C4-2B (cell line): ENCODE measurements around the gene ADCY2.

Experiments used
- H3K27ac ChIP-seq: fragments of 450-650 bp; 2 replicates; pipeline ENCODE4 v1.5.1; 2017
- ZFX ChIP-seq: fragments of 450-650 bp; IDR thresholded peaks from 2 replicates; pipeline ENCODE4 v1.6.1; 2017
- TF ChIP-seq, protein P1 (sequence below): fragments of 450-650 bp; conservative IDR thresholded peaks from 2 replicates; pipeline ENCODE4 v1.5.1; 2017; ENCODE audit warnings: mild to moderate bottlenecking

The ADCY2 gene

DNA sequence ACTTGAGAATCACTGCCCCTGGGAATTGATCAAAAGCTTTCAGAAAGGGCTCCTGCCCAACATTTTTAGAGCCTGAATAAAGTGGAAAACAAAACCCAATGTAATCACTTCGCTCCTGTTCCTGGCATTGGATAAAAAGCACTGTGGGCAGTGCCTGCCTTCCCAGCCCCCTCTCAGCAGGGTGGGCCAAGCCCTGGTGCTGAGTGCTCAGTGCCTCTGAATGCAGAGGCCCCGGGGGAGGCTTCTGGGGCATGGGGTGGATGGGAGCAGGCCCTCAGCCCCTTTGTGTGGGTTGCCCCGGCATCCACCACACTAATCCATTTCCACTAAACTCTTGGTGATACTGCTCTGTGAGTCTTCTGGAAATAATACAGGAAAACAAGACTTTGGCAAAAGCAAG lies 399.4 kb downstream of the ADCY2 start:
- H3K27ac ChIP-seq: no peak overlapping the region
- no peak for TF ChIP-seq ZFX
- TF ChIP-seq, protein P1, sequence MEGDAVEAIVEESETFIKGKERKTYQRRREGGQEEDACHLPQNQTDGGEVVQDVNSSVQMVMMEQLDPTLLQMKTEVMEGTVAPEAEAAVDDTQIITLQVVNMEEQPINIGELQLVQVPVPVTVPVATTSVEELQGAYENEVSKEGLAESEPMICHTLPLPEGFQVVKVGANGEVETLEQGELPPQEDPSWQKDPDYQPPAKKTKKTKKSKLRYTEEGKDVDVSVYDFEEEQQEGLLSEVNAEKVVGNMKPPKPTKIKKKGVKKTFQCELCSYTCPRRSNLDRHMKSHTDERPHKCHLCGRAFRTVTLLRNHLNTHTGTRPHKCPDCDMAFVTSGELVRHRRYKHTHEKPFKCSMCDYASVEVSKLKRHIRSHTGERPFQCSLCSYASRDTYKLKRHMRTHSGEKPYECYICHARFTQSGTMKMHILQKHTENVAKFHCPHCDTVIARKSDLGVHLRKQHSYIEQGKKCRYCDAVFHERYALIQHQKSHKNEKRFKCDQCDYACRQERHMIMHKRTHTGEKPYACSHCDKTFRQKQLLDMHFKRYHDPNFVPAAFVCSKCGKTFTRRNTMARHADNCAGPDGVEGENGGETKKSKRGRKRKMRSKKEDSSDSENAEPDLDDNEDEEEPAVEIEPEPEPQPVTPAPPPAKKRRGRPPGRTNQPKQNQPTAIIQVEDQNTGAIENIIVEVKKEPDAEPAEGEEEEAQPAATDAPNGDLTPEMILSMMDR: no peak

DNA sequence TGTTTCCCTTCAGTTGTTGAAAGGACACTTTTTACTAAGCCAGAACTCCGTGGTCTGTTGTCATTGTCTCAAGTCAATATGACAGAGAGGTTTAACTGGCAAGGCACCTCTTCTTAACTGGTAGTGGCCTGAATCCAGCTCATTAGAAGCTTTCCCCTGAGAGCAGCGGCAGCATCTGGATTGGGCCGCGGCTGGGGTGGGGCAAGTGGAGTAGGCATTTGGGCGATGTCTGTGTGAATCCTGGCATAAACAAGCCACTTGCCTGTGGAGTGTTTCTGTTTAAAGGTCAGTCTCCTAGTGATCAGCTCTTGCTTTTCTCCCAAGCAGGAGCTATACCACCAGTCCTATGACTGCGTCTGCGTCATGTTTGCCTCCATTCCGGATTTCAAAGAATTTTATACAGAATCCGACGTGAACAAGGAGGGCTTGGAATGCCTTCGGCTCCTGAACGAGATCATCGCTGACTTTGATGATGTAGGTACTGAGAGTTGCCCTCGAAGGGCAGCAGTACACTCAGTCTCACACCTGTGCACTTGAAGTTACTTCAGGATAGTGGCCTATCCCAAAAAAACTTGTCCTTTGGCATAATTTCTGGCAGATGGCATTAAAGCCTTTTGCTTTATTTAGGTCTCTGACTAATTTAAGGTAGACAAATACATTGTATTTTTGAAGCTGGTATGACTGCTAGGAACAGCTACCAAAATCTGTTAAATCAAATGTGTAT lies 406.1 kb downstream of the ADCY2 start:
- H3K27ac ChIP-seq: no peak overlapping the region
- TF ChIP-seq, protein P1: no peak
- TF ChIP-seq ZFX: no peak

DNA sequence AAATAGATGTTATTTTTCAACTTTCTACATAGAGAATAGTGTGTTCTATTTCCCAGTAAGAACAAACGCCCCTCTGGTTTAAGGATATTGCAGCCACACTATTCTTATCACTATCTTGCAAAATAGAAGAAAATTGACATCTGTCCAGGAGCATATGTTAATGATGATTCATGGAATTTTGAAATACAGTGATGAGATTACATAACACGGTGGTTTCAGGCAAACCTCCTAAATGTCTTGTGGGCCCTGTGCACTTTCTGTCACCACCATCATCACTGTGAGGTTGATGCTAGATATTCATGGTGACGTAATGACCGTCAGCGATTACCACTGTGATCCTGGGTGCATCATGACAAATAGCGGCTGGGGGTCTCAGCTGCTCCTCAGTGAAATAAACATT lies 406.9 kb downstream of the ADCY2 start:
- TF ChIP-seq ZFX: no peak
- TF ChIP-seq, protein P1: no peak
- no peak overlapping the region for H3K27ac ChIP-seq

DNA sequence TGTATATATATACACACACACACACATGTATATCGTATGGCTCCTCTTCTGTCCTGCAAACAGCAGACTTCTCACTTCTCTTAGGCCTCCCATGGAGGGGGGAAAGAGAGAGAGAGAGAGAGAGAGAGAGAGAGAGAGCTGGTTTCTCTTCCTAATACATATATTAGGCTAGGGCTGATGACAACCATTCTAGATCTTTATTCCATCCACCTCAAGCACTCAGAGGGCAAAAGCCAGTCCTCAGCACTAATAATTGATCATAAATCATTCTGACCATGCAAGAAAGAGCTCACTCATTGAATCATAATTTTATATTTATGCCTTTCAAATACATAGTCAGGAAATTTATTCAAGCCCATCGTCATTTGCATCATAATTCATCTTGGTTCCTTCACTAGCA lies 408.0 kb downstream of the ADCY2 start:
- no peak for TF ChIP-seq ZFX
- TF ChIP-seq, protein P1: no peak
- no peak overlapping the region for H3K27ac ChIP-seq

DNA sequence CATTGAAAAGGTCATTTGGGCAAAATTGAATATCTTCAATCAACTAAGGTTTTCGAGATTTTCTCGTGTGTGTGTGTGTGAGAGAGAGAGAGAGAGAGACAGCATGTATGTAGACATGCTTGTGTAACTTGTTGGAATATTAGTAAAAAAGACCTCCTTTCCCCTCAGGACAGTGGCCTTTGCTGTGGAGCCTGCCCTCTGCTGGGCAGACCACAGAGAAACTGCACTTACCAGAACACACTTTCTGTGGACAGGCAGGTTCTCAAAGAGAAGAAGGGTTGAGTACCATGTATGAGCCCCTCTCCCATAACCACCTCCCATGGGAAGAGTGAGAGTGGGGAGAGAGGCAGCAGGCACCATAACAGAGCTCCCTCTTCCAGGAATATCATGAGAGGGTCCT lies 409.4 kb downstream of the ADCY2 start:
- no peak for TF ChIP-seq ZFX
- TF ChIP-seq, protein P1: peak; percentile 42
- H3K27ac ChIP-seq: no peak overlapping the region

DNA sequence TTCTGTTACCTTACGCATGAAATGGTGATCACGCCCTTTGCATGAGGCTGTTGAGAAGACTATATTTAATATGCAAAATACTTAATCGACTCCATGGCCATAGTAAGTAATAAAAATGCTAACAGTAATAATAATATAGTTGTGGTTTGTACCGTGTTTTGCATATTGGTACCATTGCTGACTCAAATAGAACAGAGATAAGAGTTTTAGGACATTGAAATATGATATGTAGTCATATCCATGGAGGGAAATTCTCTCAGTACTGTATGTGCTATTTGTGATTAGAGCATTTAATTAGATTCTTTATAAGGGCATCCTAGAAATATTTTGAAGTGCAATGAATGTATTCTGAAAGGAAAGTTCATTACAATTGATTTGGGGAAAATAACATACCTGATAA lies 413.1 kb downstream of the ADCY2 start:
- no peak overlapping the region for H3K27ac ChIP-seq

DNA sequence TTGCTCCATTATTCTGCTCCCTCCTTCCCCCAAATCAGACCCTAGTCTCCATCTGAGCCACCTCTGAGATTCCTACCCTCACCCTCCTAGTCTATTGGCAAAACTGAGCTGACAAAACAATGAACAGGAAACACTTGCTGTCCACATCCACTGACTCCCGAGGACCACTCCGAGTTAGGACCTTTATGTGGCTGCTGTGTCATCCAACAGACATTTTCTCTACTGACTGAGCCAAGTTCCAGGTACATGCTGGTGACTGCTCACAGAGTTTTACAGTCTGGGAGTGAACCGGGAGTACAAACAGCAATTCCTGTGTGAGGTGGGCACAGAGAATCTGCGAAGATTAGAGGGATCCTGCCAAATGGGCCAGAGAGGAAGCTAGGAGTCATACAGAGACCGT lies 415.8 kb downstream of the ADCY2 start:
- H3K27ac ChIP-seq: no peak overlapping the region
- no peak for TF ChIP-seq ZFX
- TF ChIP-seq, protein P1: no peak

More for the DNA sequence above, 413.1 kb downstream of the ADCY2 start:
- TF ChIP-seq ZFX: no peak
- TF ChIP-seq, protein P1: no peak
